ENCODE measurements around the gene CYB561D2.

CYB561D2 gene

GRCh38 chr3:50380405-50381085 is 29.9 kb downstream of the CYB561D2 start:
- Mint-ChIP-seq H3K27me3 (no peaks in the 10 kb centered on the region), H3K4me3 (no peak overlapping the region), H3K36me3 (no peaks in the 10 kb centered on the region), H3K4me1 (ENCODE audit: low read depth) (no peaks in the 10 kb centered on the region), H3K27ac (no peak overlapping the region), H3K9me3 (ENCODE audit: low read depth) (no peaks in the 10 kb centered on the region)

GRCh38 chr3:50381383-50381782 is 30.7 kb downstream of the CYB561D2 start:
- H3K4me1 Mint-ChIP-seq (ENCODE audit: low read depth), result no peaks in the 10 kb centered on the region
- H3K27ac Mint-ChIP-seq, result no peak overlapping the region
- H3K27me3 Mint-ChIP-seq, result no peaks in the 10 kb centered on the region
- H3K36me3 Mint-ChIP-seq, result no peaks in the 10 kb centered on the region
- no peaks in the 10 kb centered on the region for H3K9me3 Mint-ChIP-seq (ENCODE audit: low read depth)
- H3K4me3 Mint-ChIP-seq, result no peak overlapping the region

GRCh38 chr3:50382722-50383121 is 32.1 kb downstream of the CYB561D2 start:
- H3K9me3 Mint-ChIP-seq (ENCODE audit: low read depth), result no peaks in the 10 kb centered on the region
- no peaks in the 10 kb centered on the region for H3K4me1 Mint-ChIP-seq (ENCODE audit: low read depth)
- no peak overlapping the region for H3K4me3 Mint-ChIP-seq
- H3K27ac Mint-ChIP-seq, result no peak overlapping the region
- no peaks in the 10 kb centered on the region for H3K36me3 Mint-ChIP-seq
- no peaks in the 10 kb centered on the region for H3K27me3 Mint-ChIP-seq

GRCh38 chr3:50383750-50384149 is 33.1 kb downstream of the CYB561D2 start:
- no peaks in the 10 kb centered on the region for H3K36me3 Mint-ChIP-seq
- H3K4me3 Mint-ChIP-seq, result no peak overlapping the region
- no peaks in the 10 kb centered on the region for H3K27me3 Mint-ChIP-seq
- H3K27ac Mint-ChIP-seq, result no peak overlapping the region
- H3K4me1 Mint-ChIP-seq (ENCODE audit: low read depth), result no peaks in the 10 kb centered on the region
- no peaks in the 10 kb centered on the region for H3K9me3 Mint-ChIP-seq (ENCODE audit: low read depth)

GRCh38 chr3:50385754-50386153 is 35.1 kb downstream of the CYB561D2 start:
- Mint-ChIP-seq H3K9me3 (ENCODE audit: low read depth) (no peaks in the 10 kb centered on the region), H3K4me1 (ENCODE audit: low read depth) (no peaks in the 10 kb centered on the region), H3K27ac (no peak overlapping the region)

GRCh38 chr3:50388016-50388719 is 37.5 kb downstream of the CYB561D2 start:
- Mint-ChIP-seq H3K27ac (no peak overlapping the region), H3K4me1 (ENCODE audit: low read depth) (no peaks in the 10 kb centered on the region), H3K27me3 (no peaks in the 10 kb centered on the region), H3K9me3 (ENCODE audit: low read depth) (no peaks in the 10 kb centered on the region), H3K36me3 (no peaks in the 10 kb centered on the region), H3K4me3 (no peak overlapping the region)

More at GRCh38 chr3:50385754-50386153, 35.1 kb downstream of the CYB561D2 start:
- Mint-ChIP-seq H3K4me3 (no peak overlapping the region), H3K36me3 (no peaks in the 10 kb centered on the region), H3K27me3 (no peaks in the 10 kb centered on the region)

GRCh38 chr3:50388720-50389413 is 38.2 kb downstream of the CYB561D2 start:
- no peak overlapping the region for H3K4me3 Mint-ChIP-seq
- H3K36me3 Mint-ChIP-seq, result no peaks in the 10 kb centered on the region
- H3K9me3 Mint-ChIP-seq (ENCODE audit: low read depth), result no peaks in the 10 kb centered on the region
- H3K4me1 Mint-ChIP-seq (ENCODE audit: low read depth), result no peaks in the 10 kb centered on the region
- no peaks in the 10 kb centered on the region for H3K27me3 Mint-ChIP-seq
- H3K27ac Mint-ChIP-seq, result no peak overlapping the region

- Mint-ChIP-seq H3K4me3 (no peak overlapping the region), H3K9me3 (ENCODE audit: low read depth) (no peaks in the 10 kb centered on the region), H3K36me3 (no peaks in the 10 kb centered on the region), H3K27me3 (no peaks in the 10 kb centered on the region), H3K27ac (no peak overlapping the region), H3K4me1 (ENCODE audit: low read depth) (no peaks in the 10 kb centered on the region)
Measured at GRCh38 chr3:50389414-50389767, 38.7 kb downstream of the CYB561D2 start.

GRCh38 chr3:50390508-50391224 is 40.0 kb downstream of the CYB561D2 start:
- Mint-ChIP-seq H3K4me1 (ENCODE audit: low read depth) (no peaks in the 10 kb centered on the region), H3K4me3 (no peak overlapping the region), H3K9me3 (ENCODE audit: low read depth) (no peaks in the 10 kb centered on the region), H3K27ac (no peak overlapping the region), H3K27me3 (no peaks in the 10 kb centered on the region), H3K36me3 (no peaks in the 10 kb centered on the region)

- H3K36me3 Mint-ChIP-seq, result no peaks in the 10 kb centered on the region
- H3K27me3 Mint-ChIP-seq, result no peaks in the 10 kb centered on the region
- H3K4me3 Mint-ChIP-seq, result no peak overlapping the region
- H3K27ac Mint-ChIP-seq, result no peak overlapping the region
- no peaks in the 10 kb centered on the region for H3K4me1 Mint-ChIP-seq (ENCODE audit: low read depth)
- no peaks in the 10 kb centered on the region for H3K9me3 Mint-ChIP-seq (ENCODE audit: low read depth)
Measured at GRCh38 chr3:50392101-50392715, 41.5 kb downstream of the CYB561D2 start.

GRCh38 chr3:50393061-50393460 is 42.4 kb downstream of the CYB561D2 start:
- H3K27ac Mint-ChIP-seq, result no peak overlapping the region
- no peaks in the 10 kb centered on the region for H3K4me1 Mint-ChIP-seq (ENCODE audit: low read depth)
- no peaks in the 10 kb centered on the region for H3K27me3 Mint-ChIP-seq
- no peak overlapping the region for H3K4me3 Mint-ChIP-seq
- H3K9me3 Mint-ChIP-seq (ENCODE audit: low read depth), result no peaks in the 10 kb centered on the region
- no peaks in the 10 kb centered on the region for H3K36me3 Mint-ChIP-seq

- Mint-ChIP-seq H3K27me3 (no peaks in the 10 kb centered on the region), H3K9me3 (ENCODE audit: low read depth) (no peaks in the 10 kb centered on the region), H3K36me3 (no peaks in the 10 kb centered on the region), H3K27ac (no peak overlapping the region), H3K4me3 (no peak overlapping the region), H3K4me1 (ENCODE audit: low read depth) (no peaks in the 10 kb centered on the region)
Measured at GRCh38 chr3:50395070-50395860, 44.6 kb downstream of the CYB561D2 start.

GRCh38 chr3:50396502-50396901 is 45.8 kb downstream of the CYB561D2 start:
- no peaks in the 10 kb centered on the region for H3K9me3 Mint-ChIP-seq (ENCODE audit: low read depth)
- H3K27me3 Mint-ChIP-seq, result no peaks in the 10 kb centered on the region
- H3K4me3 Mint-ChIP-seq, result no peak overlapping the region
- no peaks in the 10 kb centered on the region for H3K36me3 Mint-ChIP-seq
- no peak overlapping the region for H3K27ac Mint-ChIP-seq
- no peaks in the 10 kb centered on the region for H3K4me1 Mint-ChIP-seq (ENCODE audit: low read depth)

GRCh38 chr3:50401978-50402595 is 51.4 kb downstream of the CYB561D2 start:
- H3K9me3 Mint-ChIP-seq (ENCODE audit: low read depth), result no peaks in the 10 kb centered on the region

More at GRCh38 chr3:50401978-50402595, 51.4 kb downstream of the CYB561D2 start:
- no peak overlapping the region for H3K4me3 Mint-ChIP-seq
- no peaks in the 10 kb centered on the region for H3K36me3 Mint-ChIP-seq
- no peaks in the 10 kb centered on the region for H3K4me1 Mint-ChIP-seq (ENCODE audit: low read depth)
- H3K27me3 Mint-ChIP-seq, result no peaks in the 10 kb centered on the region
- H3K27ac Mint-ChIP-seq, result no peak overlapping the region

Data from activated naive CD8-positive, alpha-beta T cell (primary cell).